ENCODE measurements around the gene EMILIN2.

EMILIN2 gene

GRCh38 chr18:2956056-2956455 is 109.2 kb downstream of the EMILIN2 start:
- no peak for DNase-seq (ENCODE audit: low spot score)

- no peak for DNase-seq (ENCODE audit: low spot score)
Observed at GRCh38 chr18:2958819-2959298, 112.1 kb downstream of the EMILIN2 start.

GRCh38 chr18:2959341-2959740 is 112.5 kb downstream of the EMILIN2 start:
- no peak for DNase-seq (ENCODE audit: low spot score)

- no peak for DNase-seq (ENCODE audit: low spot score)
Observed at GRCh38 chr18:2960983-2961696, 114.3 kb downstream of the EMILIN2 start.

GRCh38 chr18:2961821-2962220 is 115.0 kb downstream of the EMILIN2 start:
- DNase-seq (ENCODE audit: low spot score) = no peak

GRCh38 chr18:2963048-2963447 is 116.2 kb downstream of the EMILIN2 start:
- no peak for DNase-seq (ENCODE audit: low spot score)

- DNase-seq (ENCODE audit: low spot score) = no peak
Observed at GRCh38 chr18:2964361-2965010, 117.7 kb downstream of the EMILIN2 start.
